Measurements from ENCODE around the gene FBXL4. TPM values are rescaled to one million over a fixed set of nuclear protein-coding genes. Genes with fewer than 3 reads are reported as not detected.

FBXL4 gene
- total RNA-seq, 1 donor, result 23.6 TPM

- H3K4me3 ChIP-seq (ENCODE audit: low read depth, low read length), result no peak overlapping the region
- DNase-seq (ENCODE audit: low read depth), result no peak
- TF ChIP-seq CTCF (IDR thresholded peaks at IDR 0.05; ENCODE audit: insufficient read depth, low read length), result no peak
These were observed 33.7 kb upstream of the FBXL4 start for GRCh38 chr6:98981473-98981872.

GRCh38 chr6:98980819-98981218 is 33.1 kb upstream of the FBXL4 start:
- no peak for DNase-seq (ENCODE audit: low read depth)
- no peak for TF ChIP-seq CTCF (IDR thresholded peaks at IDR 0.05; ENCODE audit: insufficient read depth, low read length)

GRCh38 chr6:98977671-98978292 is 30.0 kb upstream of the FBXL4 start:
- DNase-seq (ENCODE audit: low read depth), result no peak
- H3K4me3 ChIP-seq (ENCODE audit: low read depth, low read length), result no peak overlapping the region
- no peak for TF ChIP-seq CTCF (IDR thresholded peaks at IDR 0.05; ENCODE audit: insufficient read depth, low read length)

More at GRCh38 chr6:98980819-98981218, 33.1 kb upstream of the FBXL4 start:
- no peak overlapping the region for H3K4me3 ChIP-seq (ENCODE audit: low read depth, low read length)

- no peak for DNase-seq (ENCODE audit: low read depth)
- no peak for TF ChIP-seq CTCF (IDR thresholded peaks at IDR 0.05; ENCODE audit: insufficient read depth, low read length)
- H3K4me3 ChIP-seq (ENCODE audit: low read depth, low read length), result no peak overlapping the region
These were observed 29.1 kb upstream of the FBXL4 start for GRCh38 chr6:98976674-98977385.

DNA sequence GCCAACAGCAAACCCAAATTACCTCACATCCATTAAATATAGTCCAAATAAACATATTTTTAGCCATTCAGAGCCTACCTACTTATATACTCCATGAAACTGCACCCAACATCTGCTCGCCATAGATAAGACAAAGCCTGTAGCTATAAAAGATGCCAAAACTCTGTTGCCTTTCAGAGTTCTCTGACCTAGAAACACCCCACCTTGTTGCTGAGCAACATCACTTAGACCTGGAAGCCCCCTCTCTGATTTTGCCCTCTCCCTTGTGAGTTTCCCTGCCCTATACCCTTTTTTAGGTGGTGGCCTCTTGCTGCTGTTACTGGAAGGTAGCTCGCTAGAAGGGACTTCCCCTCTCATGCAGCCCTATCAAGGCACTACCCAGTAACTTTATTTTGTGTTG is 27.7 kb upstream of the FBXL4 start:
- DNase-seq (ENCODE audit: low read depth), result no peak
- no peak overlapping the region for H3K4me3 ChIP-seq (ENCODE audit: low read depth, low read length)
- TF ChIP-seq CTCF (IDR thresholded peaks at IDR 0.05; ENCODE audit: insufficient read depth, low read length), result no peak

GRCh38 chr6:98974309-98974708 is 26.6 kb upstream of the FBXL4 start:
- no peak for DNase-seq (ENCODE audit: low read depth)
- no peak overlapping the region for H3K4me3 ChIP-seq (ENCODE audit: low read depth, low read length)
- TF ChIP-seq CTCF (IDR thresholded peaks at IDR 0.05; ENCODE audit: insufficient read depth, low read length), result no peak
